Dermis blood vessel endothelial cell (primary cell): ENCODE measurements around the gene REPS2. TPM values are rescaled to one million over a fixed set of nuclear protein-coding genes. Genes with fewer than 3 reads are reported as not detected.

Experiments used
- DNase-seq: peaks from one replicate; pipeline ENCODE4 v3.0.0; 2010
- total RNA-seq: library from RNA; depleted of rRNA; stranded (reverse); fragments of >200 nt; gene quantifications from 2 replicates; pipeline ENCODE4 v1.2.3, GENCODE V29; 2014

Gene REPS2
- total RNA-seq, 1 donor from 2014 or later, result 6.5 TPM

GRCh38 chrX:17086317-17086716, 139.9 kb downstream of the REPS2 start:
- no peak for DNase-seq

GRCh38 chrX:17095161-17095560, 148.7 kb downstream of the REPS2 start:
- DNase-seq, result no peak

GRCh38 chrX:17098516-17099247, 152.2 kb downstream of the REPS2 start:
- DNase-seq, result no peak

- no peak for DNase-seq
Observed at GRCh38 chrX:17104433-17104832, 158.0 kb downstream of the REPS2 start.

- no peak for DNase-seq
Observed at GRCh38 chrX:17120816-17121215, 174.4 kb downstream of the REPS2 start.

GRCh38 chrX:17154001-17154400, 207.5 kb downstream of the REPS2 start:
- no peak for DNase-seq

GRCh38 chrX:17160975-17161374, 214.5 kb downstream of the REPS2 start:
- no peak for DNase-seq

- DNase-seq, result no peak
Observed at GRCh38 chrX:17161991-17162390, 215.5 kb downstream of the REPS2 start.

GRCh38 chrX:17164079-17164478, 217.6 kb downstream of the REPS2 start:
- no peak for DNase-seq

- DNase-seq, result no peak
Observed at GRCh38 chrX:17164941-17165340, 218.5 kb downstream of the REPS2 start.

- no peak for DNase-seq
Observed at GRCh38 chrX:17167915-17168314, 221.5 kb downstream of the REPS2 start.

- DNase-seq, result no peak
Observed at GRCh38 chrX:17170973-17171372, 224.5 kb downstream of the REPS2 start.

- no peak for DNase-seq
Observed at GRCh38 chrX:17174671-17175070, 228.2 kb downstream of the REPS2 start.

GRCh38 chrX:17182317-17182716, 235.9 kb downstream of the REPS2 start:
- DNase-seq, result no peak

- DNase-seq, result no peak
Observed at GRCh38 chrX:17183566-17183965, 237.1 kb downstream of the REPS2 start.

GRCh38 chrX:17185431-17185830, 239.0 kb downstream of the REPS2 start:
- DNase-seq, result no peak

- no peak for DNase-seq
Observed at GRCh38 chrX:17187136-17187756, 240.8 kb downstream of the REPS2 start.

- peak; percentile 1 for DNase-seq
Observed at GRCh38 chrX:17192106-17192505, 245.6 kb downstream of the REPS2 start.

Other genes starting within 250 kb of the REPS2 start
- 16.5 and 20.8 TPM in 2 replicates for gene CTPS2, start 234.0 kb upstream of the REPS2 start, total RNA-seq
- gene SYAP1, start 227.0 kb upstream of the REPS2 start, total RNA-seq, result 26.8 and 30.1 TPM in 2 replicates
- 6.2 and 7.3 TPM in 2 replicates for gene TXLNG, start 160.2 kb upstream of the REPS2 start, total RNA-seq
- 79.8 and 113 TPM in 2 replicates for gene RBBP7, start 76.3 kb upstream of the REPS2 start, total RNA-seq